Fibroblast of lung (primary cell): Measurements from ENCODE around the gene PRDX6.

Source experiments
- CTCF ChIP-seq, 2 donors: IDR thresholded peaks in 1 of 2; conservative IDR thresholded peaks in 1 of 2; 1 replicate in 1 of 2; 2 replicates in 1 of 2; pipeline ENCODE4 v1.5.1; 2011 to 2012; ENCODE audit warnings: low read length in 2 of 2, control low read depth in 1 of 2, inconsistent platforms in 1 of 2, low read depth in 1 of 2, mild to moderate bottlenecking in 1 of 2
- EZH2 ChIP-seq: IDR thresholded peaks from 2 replicates; pipeline ENCODE4 v1.5.1; 2012; ENCODE audit warnings: low read length, control low read depth, mild to moderate bottlenecking; ENCODE audit errors: missing control alignments

GRCh38 chr1:173444757-173445156 is 32.4 kb upstream of the PRDX6 start:
- TF ChIP-seq CTCF (conservative IDR thresholded peaks at IDR 0.05 in 1 of 2, IDR thresholded peaks at IDR 0.05 in 1 of 2; ENCODE audit: low read depth in 1 of 2, low read length in 2 of 2), result no peak
- TF ChIP-seq EZH2, result no peak
